Measurements from ENCODE around the gene KRT20. TPM values are rescaled to one million over a fixed set of nuclear protein-coding genes. Genes with fewer than 3 reads are reported as not detected.

KRT20 gene
- polyA plus RNA-seq, 2 of the 4 experiments (the other 2 are of a cell fraction), result 0.28 TPM; not detected in 1

GRCh38 chr17:40846515-40847144 lies 38.4 kb downstream of the KRT20 start:
- ATAC-seq (peak in 1 of 2 experiments; percentile 45; a peak in 1 of 6 replicates), DNase-seq (ENCODE audit: low read depth in 1 of 2, low spot score in 1 of 2) (no peak), FAIRE-seq (peak; percentile 67)
- no peak overlapping the region for H3K27ac ChIP-seq
- peaks cover 32% of the 10 kb centered on the region for H3K4me1 ChIP-seq
- no peaks in the 10 kb centered on the region for H3K9me3 ChIP-seq
- H3K4me2 ChIP-seq, result no peak overlapping the region
- 92% methylated on average over 1 of the region's 1 CpG for WGBS (ENCODE audit: missing lambda C conversion rate)
- TF ChIP-seq ELK1 (IDR thresholded peaks at IDR 0.05; ENCODE audit: low read depth, low read length) (no peak), ZNF302 (CRISPR knock-in tag; IDR thresholded peaks at IDR 0.05) (no peak), HOXA7 (CRISPR knock-in tag; IDR thresholded peaks at IDR 0.05) (no peak)
- TF ChIP-seq, protein P1, sequence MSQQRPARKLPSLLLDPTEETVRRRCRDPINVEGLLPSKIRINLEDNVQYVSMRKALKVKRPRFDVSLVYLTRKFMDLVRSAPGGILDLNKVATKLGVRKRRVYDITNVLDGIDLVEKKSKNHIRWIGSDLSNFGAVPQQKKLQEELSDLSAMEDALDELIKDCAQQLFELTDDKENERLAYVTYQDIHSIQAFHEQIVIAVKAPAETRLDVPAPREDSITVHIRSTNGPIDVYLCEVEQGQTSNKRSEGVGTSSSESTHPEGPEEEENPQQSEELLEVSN (IDR thresholded peaks at IDR 0.05; ENCODE audit: borderline replicate concordance, low read depth), result no peak
- ChIA-PET POLR2A (no interaction called here), CTCF (interaction anchor here (0.8 to 21.2 kb wide), 9 partner anchors 11 to 816 kb away, joined by 3 to 418 read pairs (median 10); no protein-coding TSS in a partner anchor)
- no peak overlapping the region for H3K4me3 ChIP-seq

DNA sequence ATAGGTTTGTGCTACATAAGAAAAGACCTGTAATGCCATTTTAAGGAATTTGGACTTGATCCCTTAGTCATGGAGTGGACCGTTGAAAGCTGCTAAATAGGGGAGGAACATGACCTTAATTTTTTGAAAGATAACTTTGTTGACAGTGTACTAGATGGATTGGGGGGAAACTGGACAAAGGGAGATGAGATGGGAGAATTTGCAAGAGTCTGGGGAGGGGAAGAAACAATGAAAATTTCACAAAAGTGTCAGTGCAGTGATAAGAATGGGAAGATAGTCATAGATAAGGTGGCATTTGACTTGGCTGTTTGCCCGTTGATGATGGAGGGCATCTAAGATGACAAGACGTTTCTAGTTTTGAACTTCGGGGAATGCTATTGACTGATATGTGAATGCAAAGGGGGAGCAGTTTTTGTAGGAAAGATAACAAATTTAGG lies 40.4 kb downstream of the KRT20 start:
- H3K4me2 ChIP-seq, result no peak overlapping the region

More for the DNA sequence above, 40.4 kb downstream of the KRT20 start:
- peak; percentile 63 for FAIRE-seq
- DNase-seq (ENCODE audit: low read depth in 1 of 2, low spot score in 1 of 2), result no peak
- no peak for ATAC-seq
- POLR2A ChIA-PET, result interaction anchor here (1.5 kb wide), 1 partner anchor 26 kb away, joined by 3 read pairs; no protein-coding TSS in a partner anchor
- no peak overlapping the region for H3K4me3 ChIP-seq
- CTCF ChIA-PET, result interaction anchor here (0.6 to 21.2 kb wide), 8 partner anchors 12 to 818 kb away, joined by 3 to 418 read pairs (median 4); no protein-coding TSS in a partner anchor
- TF ChIP-seq HES2 (IDR thresholded peaks at IDR 0.05) (no peak), REST (IDR thresholded peaks at IDR 0.05) (no peak), ZNF302 (CRISPR knock-in tag; IDR thresholded peaks at IDR 0.05) (no peak), GATA3 (IDR thresholded peaks at IDR 0.05; ENCODE audit: borderline replicate concordance) (no peak), POLR2A (IDR thresholded peaks at IDR 0.05; ENCODE audit: low read length) (no peak), PBX3 (IDR thresholded peaks at IDR 0.05) (no peak)
- no peak overlapping the region for H3K27ac ChIP-seq
- H3K4me1 ChIP-seq, result peaks cover 13% of the 10 kb centered on the region
- no peaks in the 10 kb centered on the region for H3K9me3 ChIP-seq
- 55% methylated on average over 4 of the region's 4 CpGs for WGBS (ENCODE audit: missing lambda C conversion rate)
